HG03575 (cell line): ENCODE data around the gene DENND1C.

Source experiments
- ATAC-seq: cut with Tn5 transposase; IDR thresholded peaks from one replicate; pipeline ENCODE4 v1.9.1; 2021; ENCODE audit not compliant: unreplicated experiment, insufficient number of reproducible peaks, low FRiP score; ENCODE audit errors: extremely low read depth

The DENND1C gene, protein sequence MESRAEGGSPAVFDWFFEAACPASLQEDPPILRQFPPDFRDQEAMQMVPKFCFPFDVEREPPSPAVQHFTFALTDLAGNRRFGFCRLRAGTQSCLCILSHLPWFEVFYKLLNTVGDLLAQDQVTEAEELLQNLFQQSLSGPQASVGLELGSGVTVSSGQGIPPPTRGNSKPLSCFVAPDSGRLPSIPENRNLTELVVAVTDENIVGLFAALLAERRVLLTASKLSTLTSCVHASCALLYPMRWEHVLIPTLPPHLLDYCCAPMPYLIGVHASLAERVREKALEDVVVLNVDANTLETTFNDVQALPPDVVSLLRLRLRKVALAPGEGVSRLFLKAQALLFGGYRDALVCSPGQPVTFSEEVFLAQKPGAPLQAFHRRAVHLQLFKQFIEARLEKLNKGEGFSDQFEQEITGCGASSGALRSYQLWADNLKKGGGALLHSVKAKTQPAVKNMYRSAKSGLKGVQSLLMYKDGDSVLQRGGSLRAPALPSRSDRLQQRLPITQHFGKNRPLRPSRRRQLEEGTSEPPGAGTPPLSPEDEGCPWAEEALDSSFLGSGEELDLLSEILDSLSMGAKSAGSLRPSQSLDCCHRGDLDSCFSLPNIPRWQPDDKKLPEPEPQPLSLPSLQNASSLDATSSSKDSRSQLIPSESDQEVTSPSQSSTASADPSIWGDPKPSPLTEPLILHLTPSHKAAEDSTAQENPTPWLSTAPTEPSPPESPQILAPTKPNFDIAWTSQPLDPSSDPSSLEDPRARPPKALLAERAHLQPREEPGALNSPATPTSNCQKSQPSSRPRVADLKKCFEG

DNA sequence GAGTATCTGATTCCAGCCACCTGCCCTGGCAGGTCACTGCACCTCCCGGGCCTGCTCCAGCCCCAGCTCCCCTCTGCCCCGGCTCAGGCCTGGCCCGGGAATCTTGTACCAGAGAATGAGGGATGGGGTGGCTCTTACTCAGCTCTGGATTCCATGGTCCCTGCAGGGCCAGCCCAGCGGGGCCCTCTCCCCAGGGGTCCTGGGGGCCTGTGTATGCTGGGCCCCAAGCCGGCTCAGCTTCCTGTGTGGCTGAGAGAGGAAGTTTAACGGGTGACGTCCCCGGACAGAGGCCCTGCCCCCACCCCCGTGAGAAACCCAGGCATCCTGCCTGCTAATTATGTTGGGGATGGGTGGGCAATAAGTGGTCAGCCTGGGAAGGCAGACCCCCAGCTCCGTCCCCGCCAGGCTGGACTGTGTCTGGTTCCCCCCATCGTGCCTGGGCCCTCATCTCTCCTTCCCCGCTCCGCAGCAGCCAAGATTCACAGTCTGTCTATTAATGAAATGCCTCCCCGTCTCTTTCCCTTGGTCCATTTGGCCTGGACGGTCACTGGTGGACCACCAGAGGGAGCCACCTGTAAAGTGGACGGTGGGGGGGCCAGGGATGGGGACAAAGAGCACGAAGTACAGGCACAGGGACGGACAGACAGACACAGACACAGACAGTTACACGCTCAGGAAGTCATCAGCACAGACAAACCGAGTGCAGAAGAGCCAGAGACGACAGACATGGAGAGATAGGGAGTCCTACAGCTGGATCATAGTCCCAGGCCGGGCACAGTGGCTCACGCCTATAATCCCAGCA lies at the start of gene DENND1C:
DENND1C (minus strand) TSS at position 247 of the 802 bp plus-strand sequence; CDS start at position 155, 92 bp downstream.
- no peak for ATAC-seq

DNA sequence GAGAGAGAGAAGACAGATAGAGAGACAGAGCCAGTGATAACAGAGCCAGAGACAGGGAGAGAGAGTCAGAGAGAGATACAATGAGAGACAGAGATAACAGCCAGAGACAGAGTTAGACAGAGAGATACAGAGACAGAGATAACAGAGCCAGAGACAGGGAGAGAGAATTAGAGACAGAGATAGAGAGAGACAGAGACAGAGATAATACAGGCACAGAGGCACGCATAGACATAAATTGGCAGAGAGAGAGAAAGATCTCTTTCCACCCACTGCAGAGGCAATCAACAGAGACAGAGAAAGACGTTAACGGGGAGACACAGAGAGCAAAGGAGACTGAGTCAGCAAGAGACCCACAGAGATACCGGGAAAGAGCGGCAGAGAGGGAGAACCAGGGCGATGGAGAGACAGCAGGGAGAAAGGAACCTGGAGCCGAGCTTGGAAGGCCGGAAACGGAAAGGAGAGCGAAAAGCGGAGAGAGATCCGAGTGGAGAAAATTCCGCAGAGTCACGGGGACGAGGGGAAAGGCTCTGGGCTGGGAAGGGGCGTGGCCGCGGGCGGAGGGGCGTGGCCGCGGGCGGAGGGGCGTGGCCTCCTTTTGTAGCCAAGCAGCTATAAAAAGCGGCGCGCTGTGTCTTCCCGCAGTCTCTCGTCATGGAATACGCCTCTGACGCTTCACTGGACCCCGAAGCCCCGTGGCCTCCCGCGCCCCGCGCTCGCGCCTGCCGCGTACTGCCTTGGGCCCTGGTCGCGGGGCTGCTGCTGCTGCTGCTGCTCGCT lies 49.0 kb upstream of the DENND1C start, which contains the start of gene TNFSF9:
TNFSF9 (plus strand) TSS at position 641 of the 777 bp plus-strand sequence; CDS start at position 652, 11 bp downstream.
- no peak for ATAC-seq

DNA sequence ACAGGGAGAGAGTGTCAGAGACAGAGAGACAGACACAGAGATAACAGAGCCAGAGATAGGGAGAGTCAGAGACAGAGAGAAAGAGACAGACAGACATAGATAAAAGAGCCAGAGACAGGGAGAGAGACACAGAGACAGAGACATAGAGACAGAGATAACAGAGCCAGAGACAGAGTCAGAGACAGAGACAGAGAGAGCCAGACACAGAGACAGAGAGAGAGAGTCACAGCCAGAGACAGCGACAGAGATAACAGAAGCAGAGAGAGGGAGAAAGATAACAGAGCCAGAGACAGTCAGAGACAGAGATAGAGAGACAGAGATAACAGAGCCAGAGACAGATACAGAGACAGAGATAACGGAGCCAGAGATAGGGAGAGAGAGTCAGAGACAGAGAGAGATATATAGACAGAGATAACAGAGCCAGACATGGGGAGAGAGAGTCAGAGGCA lies 48.4 kb upstream of the DENND1C start:
- no peak for ATAC-seq

- no peak for ATAC-seq
Measured at GRCh38 chr19:6529351-6529750, 47.8 kb upstream of the DENND1C start.

- ATAC-seq: no peak
Measured at GRCh38 chr19:6528544-6529121, 47.0 kb upstream of the DENND1C start.

DNA sequence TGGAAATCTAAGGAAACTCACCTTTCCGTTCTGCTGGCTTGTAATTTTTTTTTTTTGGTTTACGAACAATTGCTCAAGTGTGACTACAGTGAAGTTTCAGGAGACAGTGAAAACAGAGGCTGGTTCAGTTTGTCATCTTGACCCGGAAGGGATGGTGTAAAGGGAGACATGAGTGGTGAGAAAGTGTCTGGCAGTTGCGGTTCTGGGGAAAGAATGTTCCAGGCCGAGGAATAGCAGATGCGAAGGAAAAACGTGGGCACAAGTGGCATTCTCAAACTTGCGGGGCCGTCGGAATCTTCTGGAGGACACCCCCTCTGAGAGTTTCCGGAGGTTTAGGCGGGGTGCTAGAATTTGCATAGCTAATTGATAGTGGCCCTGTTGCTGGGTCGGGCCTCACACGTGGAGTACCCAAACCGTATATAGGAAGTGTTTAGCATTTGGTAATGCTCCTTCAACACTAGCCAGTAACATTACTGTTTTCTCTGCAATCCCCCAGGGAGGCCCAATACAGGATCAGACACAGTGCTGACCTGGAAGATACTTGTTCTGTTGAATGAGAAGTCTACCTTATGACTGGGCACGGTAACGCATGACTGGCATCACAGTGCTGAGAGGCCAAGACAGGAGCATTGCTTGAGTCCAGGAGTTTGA lies 46.4 kb upstream of the DENND1C start:
- peak; percentile 27 for ATAC-seq

GRCh38 chr19:6524311-6524710 lies 42.7 kb upstream of the DENND1C start:
- ATAC-seq: no peak

GRCh38 chr19:6522712-6523111 lies 41.1 kb upstream of the DENND1C start:
- ATAC-seq: no peak

- no peak for ATAC-seq
Measured at GRCh38 chr19:6521718-6522646, 40.4 kb upstream of the DENND1C start.

GRCh38 chr19:6519289-6519688 lies 37.7 kb upstream of the DENND1C start:
- no peak for ATAC-seq

- no peak for ATAC-seq
Measured at GRCh38 chr19:6518145-6518911, 36.7 kb upstream of the DENND1C start.

DNA sequence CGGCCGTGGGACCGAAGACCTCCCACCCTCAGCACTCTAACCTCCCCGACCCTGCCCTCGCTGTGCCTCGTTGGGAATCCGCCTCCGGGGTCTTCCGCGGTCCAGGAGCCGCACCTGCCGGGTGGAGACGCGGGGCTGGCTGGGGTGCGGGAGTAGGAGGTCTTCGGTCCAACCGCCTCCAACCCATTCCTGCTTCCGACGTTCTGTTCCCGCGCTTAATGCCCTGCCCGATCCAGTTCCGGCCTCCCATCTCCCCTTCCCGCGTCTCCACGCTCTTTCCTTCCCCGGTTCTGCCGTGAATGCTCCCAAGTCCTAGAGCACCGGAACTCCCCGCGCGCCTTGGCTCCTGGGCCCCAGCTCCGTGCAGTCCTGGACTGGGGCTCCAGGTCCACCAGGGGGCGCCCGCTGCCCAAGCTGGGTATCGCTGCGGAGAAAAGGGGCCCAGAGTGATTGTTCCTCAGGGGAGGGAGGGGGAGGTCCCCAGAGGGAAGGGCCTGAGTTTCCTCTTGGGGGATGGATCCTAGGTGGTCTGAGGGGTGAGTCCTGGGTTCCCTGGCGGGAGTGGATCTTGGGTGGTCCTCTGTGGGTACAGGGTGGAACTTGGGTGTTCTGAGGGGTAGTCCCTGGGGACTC lies 35.2 kb upstream of the DENND1C start:
- no peak for ATAC-seq

- no peak for ATAC-seq
Measured at GRCh38 chr19:6516018-6516658, 34.6 kb upstream of the DENND1C start.

GRCh38 chr19:6514926-6515544 lies 33.4 kb upstream of the DENND1C start:
- no peak for ATAC-seq

DNA sequence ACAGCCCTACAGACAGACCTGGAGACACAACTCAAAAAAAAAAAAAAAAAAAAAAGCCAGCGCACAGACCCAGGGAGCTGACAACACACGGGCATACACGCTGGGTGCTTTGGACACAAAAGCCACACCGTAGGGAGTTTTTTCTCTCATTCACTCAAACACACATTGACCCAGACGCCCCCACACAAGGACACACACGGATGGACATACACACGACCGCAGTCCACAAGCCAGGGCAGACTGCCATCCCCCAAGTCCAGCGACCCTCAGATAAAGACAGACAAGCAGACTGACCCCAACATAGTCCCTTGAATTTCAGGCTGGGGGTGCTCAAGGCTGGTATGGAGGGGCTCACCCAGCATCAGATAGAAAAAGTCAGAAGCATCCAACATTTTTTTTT lies 32.5 kb upstream of the DENND1C start:
- no peak for ATAC-seq
